ENCODE measurements around the gene PTGFR.

Gene PTGFR, protein sequence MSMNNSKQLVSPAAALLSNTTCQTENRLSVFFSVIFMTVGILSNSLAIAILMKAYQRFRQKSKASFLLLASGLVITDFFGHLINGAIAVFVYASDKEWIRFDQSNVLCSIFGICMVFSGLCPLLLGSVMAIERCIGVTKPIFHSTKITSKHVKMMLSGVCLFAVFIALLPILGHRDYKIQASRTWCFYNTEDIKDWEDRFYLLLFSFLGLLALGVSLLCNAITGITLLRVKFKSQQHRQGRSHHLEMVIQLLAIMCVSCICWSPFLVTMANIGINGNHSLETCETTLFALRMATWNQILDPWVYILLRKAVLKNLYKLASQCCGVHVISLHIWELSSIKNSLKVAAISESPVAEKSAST

DNA sequence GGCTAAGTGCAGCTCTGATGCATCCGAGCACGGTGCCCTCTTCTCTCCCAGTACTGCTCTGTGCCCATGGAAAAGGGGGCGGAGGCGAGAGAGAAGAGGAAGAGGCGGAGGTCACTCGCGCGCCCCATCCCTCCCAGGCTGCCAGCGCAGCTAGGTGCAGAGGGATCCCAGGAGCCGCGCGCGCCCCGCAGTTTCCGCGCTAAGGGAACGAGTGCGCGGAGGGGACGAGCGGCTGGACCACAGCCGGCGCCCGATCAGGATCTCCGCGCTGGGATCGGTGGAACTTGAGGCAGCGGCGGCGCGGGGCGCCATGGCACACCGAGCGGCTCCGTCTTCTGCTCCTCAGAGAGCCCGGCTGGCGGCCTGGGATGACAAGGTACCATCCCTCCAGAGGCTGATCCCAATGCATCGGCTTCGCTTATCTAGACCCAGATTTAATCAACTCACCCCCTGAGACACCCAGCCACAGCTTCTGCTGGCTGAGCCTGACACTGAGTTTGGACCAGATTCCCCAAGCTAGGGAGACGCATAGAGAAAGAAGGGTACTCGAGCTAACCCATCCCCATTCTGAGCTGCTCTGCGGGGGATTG is at the start of gene PTGFR:
TSS of gene PTGFR (plus strand) at position 114 of the 590 bp plus-strand sequence. CDS start 1,770 bp downstream, outside the sequence.
- no peak for FAIRE-seq

DNA sequence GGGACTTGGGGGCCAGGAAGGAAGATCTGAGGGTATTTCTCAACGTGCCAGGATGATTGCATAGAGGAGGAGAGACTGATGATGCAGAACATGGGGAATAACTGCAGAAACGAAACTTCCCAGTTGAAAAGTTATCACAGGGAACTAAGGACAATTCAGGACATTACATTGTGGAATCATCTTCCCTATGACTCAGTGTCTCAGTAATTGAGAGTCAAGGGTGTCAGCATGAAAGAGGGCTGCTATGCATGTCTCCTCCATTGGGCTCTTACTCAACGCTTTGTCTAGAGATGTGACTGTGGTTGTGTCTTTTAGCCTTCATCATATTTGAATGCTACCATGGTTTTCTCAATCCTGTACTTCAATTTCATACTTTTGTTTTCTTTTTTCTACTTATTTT is 48.9 kb upstream of the PTGFR start:
- no peak for FAIRE-seq

DNA sequence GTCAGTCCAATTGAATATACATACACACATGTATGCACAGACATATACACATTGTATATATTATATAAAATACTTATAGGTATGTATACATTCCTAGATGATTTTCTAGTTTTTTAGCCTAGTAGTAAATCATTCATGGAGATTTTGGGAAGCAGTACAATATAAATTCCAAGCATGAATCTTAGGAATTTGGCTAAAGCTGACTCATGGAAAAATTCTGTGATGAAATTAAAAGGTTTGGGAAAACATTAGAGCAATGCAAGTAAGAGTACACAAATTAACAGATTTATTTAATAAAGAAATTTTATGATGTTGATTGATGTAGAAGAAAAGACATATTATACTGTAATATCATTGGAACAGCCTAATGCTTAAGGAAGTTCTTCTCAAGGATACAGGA is 43.7 kb upstream of the PTGFR start:
- FAIRE-seq = no peak

DNA sequence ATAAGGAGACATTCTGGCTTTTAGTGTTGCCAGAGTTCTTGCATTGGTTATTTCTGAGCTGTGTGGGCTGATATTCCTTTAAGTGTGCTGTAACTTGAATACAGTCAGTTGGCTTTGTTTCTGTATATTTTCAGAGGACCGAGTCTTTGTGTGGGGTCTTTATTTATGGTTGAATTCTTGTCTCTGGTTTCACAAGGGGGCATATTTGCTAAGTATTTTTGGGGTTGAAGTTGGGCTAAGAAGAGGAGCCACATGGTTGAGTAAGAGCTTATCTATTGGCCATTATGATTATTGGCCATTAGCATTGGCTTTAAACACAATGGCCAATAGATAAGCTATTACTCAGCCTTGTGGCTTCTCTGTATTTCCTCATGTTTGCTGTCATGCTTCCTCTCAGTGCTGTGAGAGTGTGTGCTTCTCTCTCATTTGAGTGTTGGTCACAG is 26.3 kb upstream of the PTGFR start:
- FAIRE-seq = no peak

DNA sequence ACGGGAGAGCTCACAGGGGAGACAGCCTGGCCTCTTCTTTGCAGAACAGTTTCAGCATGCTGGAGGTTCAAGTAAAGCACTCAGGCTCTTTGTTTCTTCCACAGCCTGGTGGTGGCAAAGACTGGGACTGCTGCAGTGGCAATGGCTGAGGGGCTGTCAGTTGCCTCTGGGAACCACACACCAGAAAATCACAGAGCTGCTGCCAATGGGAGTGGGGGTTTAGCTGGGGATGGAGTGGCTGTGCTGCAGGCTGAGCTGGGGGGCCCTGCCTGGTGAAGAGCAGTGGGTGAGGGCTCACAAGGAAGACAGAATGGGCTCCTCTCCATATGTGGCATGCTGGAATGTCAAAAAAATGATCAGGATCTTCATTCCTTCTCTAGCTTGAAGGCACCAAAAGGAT is 25.6 kb upstream of the PTGFR start:
- FAIRE-seq = no peak

DNA sequence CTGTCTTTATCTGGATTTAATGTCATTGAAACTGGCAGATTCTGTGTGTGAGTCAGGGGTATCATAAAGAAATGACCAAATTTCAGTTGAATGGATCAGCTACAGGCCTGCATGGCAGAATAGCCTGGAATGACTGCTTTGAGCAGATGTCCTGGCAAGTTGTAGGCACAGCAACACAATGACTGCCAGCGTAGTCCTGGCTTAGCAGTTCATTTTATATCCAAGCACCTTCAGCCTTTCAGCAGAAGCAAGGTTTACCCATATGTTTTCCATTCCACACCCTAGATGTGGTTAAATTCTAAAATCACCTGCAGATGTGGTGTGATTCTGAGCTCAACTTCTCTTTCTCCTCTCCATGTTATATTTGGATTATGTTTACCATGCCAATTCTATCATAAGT is 22.3 kb upstream of the PTGFR start:
- no peak for FAIRE-seq

DNA sequence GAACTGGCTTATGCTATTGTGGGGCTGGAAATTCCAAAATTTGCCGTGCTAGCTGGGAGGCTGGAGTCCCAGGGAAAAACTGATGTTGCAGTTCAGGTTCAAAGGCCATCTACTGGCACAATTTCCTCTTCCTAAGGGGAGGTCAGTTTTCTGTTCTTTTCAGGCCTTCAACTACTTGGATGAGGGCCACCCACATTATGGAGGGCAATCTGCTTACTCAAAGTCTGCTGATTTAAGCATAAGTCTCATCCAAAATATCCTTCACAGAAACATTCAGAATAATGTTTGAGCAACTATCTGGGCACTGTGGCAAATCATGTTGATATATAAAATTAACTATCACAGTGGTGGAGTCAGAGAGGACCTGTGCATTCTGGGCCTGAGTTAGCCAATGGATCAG is 21.2 kb upstream of the PTGFR start:
- FAIRE-seq = no peak

DNA sequence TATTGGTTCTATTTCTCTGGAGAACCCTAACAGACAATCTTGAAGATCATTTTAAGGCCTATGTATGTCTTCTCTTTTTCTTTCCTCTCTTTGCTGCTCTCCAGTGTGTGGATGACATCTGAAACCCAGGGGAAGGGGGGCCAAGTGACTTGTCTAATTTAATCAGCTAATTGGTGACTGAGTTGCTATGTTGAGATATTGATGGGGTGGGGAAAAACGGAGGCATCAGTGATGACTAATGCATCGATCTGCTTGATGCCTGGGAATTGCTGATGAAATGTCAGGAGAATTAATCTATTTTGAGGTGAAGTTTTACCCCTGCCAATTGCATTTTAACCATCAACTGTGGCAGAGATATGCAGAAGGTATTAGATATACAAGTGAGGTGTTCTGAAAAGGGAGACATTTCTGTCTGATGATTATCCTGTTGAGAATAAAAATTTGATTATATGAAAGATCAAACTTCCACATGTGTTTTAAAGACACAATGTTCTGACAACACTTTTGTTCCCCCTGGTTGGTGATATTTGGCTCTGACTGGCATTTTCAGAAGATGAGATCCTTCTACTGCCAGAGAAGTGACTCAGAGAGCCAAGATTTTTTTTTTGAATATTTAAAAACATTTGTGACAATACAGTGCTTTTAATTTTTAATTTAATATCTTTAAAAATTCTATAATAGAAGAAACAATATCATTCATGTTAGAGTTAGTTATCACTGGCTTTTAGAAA is 18.7 kb upstream of the PTGFR start:
- FAIRE-seq = no peak

DNA sequence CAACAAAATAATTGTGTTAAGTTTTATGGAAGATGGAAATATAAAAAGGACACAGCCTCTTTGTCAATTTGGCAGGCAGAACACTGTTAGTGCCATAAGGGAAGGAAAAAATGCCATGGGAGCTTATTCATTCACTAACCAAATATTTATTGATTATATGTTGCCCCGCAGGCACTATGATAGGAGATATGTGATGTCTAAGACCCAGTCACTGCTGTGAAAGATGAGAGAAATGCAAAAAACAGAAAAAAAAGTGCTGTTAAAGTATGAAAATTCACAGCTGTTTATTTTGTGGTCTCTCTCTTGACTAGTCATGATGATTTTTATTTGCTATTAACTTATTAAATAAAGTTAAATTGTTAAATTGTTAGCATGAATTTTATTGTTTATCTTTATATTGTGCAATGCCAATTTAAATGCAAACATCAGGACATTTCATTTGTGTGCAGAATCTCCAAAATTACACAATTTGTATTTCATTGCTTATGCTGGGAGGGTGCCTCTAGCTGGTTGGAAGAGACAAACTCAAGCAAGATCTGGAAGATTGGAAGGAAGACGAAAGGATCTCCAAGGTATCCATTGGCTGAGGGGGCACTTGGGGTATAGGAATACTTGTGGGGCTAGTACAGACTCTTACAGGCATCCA is 17.8 kb upstream of the PTGFR start:
- FAIRE-seq = no peak

DNA sequence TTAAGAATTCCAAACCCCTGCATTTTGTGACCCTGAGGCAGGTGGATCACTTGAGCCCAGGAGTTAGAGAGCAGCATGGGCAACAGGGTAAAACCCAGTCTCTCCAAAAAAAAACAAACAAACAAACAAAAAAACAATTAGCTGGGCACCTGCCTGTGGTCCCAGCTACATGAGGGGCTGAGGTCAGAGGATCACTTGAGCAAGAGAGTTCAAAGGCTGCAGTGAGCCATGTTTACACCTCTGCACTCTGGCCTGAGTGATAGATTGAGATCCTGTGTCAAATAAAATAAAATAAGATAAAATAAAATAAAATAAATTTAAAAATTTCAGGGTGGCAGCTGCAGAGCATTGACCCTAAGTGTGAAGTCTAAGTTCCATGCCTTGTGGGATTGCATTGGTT is 16.7 kb upstream of the PTGFR start:
- FAIRE-seq = no peak

DNA sequence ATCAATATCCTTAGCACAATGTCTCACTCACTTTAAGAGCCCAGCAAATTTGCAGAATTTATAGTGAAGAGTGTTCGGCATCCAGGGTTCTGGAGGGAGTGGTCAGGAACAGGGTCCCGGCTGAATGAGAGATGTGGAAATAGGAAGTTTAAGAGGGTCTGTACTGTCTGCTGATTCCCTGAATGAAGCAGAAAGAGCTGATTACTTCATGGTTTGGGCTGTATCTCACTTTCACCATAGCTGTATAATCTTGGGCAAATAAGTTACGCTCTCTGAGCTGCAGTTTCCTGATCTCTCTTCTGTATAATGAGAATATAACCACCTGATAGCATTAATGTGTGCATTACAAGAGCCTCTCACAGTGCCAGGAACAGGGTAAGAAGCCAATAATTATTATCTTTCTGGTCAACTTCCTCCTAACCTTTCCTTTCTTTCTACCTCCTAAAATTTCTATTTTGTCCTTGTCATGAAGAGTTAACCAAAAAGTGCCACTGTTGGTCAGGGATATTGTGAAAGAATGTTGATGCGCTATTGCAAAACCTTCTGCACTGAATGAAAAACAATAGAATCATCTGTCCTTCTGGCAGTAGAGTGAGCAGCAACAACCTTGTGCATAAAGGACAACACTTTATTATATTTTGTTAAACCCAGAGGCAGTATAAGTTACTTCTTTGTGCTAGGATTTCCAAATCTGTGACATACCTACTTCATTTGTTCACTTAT is 14.7 kb upstream of the PTGFR start:
- no peak for FAIRE-seq

DNA sequence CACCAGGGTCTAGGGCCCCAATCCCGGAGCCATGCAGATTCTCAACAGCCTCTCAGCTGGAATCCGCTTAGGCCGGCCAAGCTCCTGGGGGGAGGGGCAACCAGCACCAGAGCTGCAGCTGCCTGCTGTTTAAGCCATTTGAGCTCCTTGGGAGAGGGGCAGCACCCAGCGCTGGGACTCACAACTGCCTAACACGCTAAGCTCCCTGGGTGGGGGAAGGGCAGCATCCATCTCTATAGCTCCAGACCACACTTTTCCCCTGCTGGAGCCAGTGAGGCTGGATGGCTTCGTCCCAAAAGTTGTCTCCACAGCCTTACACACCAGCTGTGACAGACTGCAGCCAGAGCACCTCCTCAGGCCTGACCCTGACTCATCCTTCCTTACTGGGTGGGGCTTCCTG is 6.9 kb upstream of the PTGFR start:
- FAIRE-seq = no peak

DNA sequence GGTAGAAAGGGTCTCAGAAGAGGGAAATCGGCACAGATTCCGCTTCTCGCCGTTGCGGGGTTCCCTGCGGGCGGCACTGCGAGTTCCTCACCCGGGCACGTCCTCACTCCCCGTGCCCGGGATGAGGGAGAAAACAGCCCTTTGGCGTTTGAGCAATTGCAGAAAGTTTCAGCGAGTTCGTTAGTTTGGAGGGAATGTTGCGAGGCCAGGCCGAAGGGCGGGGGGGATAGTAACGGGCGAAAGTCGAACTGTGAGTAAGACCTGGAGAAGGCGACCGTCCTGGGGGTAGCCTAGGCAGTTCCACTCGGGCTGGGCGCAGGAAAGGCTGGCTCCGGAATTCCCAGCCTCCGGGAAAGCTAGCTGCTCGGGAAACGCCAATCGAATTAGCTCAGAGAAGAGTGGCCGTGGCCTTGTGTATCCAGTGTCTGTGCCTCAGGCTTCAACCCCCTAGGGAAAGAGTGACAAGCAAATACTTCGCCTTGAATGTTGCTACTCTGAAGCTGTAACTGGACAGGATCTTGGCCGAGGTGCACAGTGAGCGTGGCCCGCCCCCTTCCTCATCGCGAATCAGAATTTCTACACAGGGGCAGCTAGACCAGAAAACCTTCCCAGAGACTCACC is 787 bp downstream of the PTGFR start:
- no peak for FAIRE-seq

DNA sequence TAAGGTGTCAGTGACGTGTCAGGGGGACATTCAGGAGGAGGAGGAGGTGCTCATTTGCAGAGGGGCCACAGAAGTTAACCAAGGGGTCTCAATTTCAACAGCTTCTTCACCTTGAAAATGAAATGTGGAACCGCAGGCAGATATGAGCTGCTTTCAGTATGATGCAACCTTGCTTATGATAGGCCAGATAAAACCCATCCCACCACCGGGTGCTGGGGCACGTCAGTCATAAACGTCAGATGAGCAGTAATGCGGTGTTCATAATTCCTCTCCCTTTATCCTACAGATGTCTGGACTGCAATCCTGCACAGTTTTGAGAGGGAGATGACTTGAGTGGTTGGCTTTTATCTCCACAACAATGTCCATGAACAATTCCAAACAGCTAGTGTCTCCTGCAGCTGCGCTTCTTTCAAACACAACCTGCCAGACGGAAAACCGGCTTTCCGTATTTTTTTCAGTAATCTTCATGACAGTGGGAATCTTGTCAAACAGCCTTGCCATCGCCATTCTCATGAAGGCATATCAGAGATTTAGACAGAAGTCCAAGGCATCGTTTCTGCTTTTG is 1.7 kb downstream of the PTGFR start:
- no peak for FAIRE-seq

DNA sequence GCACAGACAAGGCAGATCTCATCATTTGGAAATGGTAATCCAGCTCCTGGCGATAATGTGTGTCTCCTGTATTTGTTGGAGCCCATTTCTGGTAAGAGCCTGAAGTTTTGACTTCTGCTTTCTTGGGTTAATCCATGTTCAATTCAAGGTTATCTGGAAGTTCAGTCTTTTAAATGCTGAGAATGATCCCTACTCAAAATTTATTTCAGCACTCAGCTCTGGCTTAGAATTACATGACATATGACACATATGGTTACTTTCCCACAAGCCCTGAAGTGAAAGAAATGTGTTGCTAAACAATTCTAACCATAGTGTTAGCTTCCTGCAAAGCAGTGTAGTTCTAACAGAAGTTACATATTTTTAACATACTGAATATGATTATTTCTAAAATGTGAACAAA is 2.7 kb downstream of the PTGFR start:
- no peak for FAIRE-seq

DNA sequence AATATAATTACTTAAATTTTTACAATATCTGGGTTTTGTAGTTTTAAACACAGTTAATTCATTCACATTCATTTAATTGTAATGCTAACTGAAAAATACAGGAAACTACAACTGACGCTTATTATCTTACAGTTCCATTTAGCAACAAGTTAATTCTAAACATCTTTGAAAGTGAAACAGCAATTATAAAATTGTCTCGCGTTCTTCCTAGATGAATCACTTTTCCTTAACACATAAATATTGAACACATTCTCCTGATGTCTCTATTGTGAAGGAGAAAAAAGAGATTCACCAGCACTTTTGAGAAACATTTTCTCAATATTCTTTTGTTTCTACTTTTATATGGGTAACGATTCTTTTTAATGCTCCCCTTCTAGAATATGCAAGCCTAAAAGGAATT is 6.4 kb downstream of the PTGFR start:
- no peak for FAIRE-seq

DNA sequence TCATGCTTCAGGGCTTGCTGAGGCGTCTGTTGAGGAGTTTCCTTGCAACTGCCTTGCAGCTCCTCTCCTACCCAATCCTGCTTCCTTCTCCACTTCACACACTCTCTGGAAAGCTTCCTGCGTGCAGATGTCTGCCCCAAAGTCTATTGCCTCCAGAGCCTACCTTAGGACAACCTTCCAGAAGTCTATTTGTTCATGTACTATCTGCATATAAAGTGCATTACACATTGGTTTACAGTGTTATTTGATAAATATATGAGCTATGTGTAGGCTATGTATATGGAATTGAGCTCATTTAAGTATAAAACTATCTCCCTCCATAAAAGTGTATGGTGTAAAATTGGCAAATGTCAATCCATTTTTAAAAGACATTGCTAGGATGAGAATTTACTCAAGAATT is 9.8 kb downstream of the PTGFR start:
- no peak for FAIRE-seq

DNA sequence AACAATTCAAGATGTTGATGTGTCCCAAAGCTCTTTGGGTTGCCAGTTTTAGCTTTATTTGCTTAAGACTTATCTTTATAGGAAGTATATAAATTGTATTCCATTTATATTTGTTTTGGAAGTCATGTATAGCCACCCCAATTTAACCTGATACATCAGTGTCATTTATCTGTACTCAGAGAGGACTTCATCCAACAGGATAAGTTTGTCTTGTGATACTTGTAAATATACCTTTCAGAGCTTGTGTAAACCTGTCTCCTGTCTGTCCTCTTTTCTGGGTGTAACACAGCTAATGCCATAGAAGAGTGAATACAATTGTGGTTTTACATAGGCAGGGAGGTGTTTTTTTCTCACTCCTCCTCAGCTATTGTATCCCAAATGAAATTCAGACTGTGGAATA is 10.4 kb downstream of the PTGFR start:
- no peak for FAIRE-seq

DNA sequence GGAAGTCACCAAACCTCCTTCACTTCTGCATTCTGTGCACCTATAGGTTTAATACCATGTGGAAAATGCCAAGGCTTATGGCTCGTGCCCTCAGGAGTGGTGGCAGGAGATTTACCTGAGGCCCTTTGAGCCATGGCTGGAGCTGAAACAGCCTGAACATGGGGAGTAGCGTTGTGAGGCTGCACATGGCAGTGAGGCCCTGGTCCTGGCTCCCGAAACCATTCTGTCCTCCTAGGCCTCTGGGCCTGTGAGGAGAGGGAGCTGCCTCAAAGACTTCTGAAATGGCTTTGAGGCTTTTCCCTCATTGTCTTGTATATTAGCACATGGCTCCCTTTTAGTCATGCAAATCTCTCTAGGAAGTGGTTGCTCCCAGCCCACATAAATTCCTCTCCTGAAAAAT is 20.6 kb downstream of the PTGFR start:
- no peak for FAIRE-seq

DNA sequence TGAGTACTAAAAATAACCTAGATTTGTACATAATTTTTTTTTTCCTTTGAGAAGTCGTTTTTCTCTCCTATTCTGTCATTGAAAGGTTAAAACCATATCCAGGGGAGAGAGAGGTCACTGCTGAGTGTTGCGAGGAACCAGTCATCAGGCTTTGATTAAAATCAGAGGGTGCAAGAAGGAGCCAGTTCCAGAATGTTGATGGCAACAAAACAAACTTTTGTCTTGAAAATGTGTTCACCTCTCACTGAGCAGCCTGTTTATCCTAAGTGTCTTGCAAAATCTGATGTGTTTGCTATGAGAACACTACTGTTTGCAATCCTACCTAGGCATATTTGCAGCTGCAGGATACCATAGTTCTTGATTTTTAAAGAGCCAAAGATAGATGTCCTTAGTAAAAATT is 25.9 kb downstream of the PTGFR start:
- no peak for FAIRE-seq

DNA sequence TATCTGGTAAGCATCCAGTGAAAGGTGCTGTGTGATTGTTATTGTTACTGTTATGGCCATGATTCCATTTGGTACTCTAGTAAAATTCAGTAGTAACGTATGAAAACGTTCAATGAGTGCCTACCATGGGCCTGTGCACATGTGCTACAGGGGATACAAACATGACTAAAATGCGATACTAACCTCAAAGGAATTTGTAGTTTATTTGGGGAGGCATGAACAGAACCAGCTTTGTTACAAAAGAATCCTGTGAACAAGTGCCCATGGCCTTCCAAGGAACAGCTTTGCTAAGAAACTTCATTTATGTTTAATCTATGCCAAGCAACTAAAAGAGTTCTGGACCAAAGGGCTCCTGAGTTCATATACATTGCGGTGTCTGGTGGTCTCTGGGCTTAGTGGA is 28.7 kb downstream of the PTGFR start:
- FAIRE-seq = no peak

DNA sequence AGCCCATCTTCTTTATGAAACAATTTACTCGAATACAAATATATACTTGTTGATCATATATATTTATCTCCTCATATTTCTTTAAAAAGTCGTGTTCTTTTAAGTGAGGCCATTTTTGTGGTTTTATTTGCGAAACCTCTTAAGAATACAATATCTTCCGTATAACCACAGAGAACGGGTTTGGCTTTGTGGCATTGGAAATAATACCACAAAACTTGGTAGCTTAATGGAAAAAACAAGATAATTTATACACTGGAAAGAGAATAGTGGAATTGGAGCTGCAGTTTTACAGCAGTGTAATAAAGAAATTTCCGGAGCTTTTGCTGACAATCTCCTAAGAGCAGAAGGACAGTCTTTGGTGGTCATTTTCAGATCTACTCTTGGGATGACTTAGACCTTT is 29.4 kb downstream of the PTGFR start:
- FAIRE-seq = no peak
